Peyer's patch (tissue), 4 donors: ENCODE results near the gene DHX8. TPM values are rescaled to one million over a fixed set of nuclear protein-coding genes. Genes with fewer than 3 reads are reported as not detected.
A peak's percentile ranks its signal among the peaks of the same experiment; 100 is the strongest.

Experiments
- DNase-seq, 3 donors: peaks; one replicate each; pipeline ENCODE4 v3.0.0-alpha.2; 2017 to 2019
- H3K27ac ChIP-seq, 4 donors: fragments of 200-600 bp; sonication (generic); one replicate each; pipeline ENCODE4 v1.5.1; 2016 to 2019
- H3K27me3 ChIP-seq, 2 donors: fragments of 200-600 bp; sonication (generic); one replicate each; pipeline ENCODE4 v1.5.1; 2019
- H3K36me3 ChIP-seq, 3 donors: fragments of 200-600 bp; sonication (generic); one replicate each; pipeline ENCODE4 v1.5.1; 2016 to 2019
- H3K4me1 ChIP-seq, 4 donors: fragments of 200-600 bp; sonication (generic); one replicate each; pipeline ENCODE4 v1.5.1; 2016 to 2019
- H3K4me3 ChIP-seq, 4 donors: fragments of 200-600 bp; sonication (generic); 1 replicate in 3 of 4; 2 replicates in 1 of 4; pipeline ENCODE4 v1.5.1; 2016 to 2019; ENCODE audit warnings: mild to moderate bottlenecking in 1 of 4
- H3K9me3 ChIP-seq, 4 donors: fragments of 200-600 bp; sonication (generic); one replicate each; pipeline ENCODE4 v1.5.1; 2016 to 2019; ENCODE audit warnings: mild to moderate bottlenecking in 1 of 4
- POLR2A ChIP-seq, 2 donors: fragments of 450-650 bp; IDR thresholded peaks; one replicate each; pipeline ENCODE4 v1.5.1; 2017; ENCODE audit warnings: antibody characterized with exemption in 2 of 2, mild to moderate bottlenecking in 2 of 2, moderate library complexity in 2 of 2
- total RNA-seq, 4 donors: library from RNA; depleted of rRNA; stranded (reverse); fragments of >200 nt; gene quantifications; one replicate each; pipeline ENCODE4 v1.1.0, GENCODE V29; 2016
- TF ChIP-seq, protein P1 (sequence below), 6 experiments: fragments of 450-650 bp in 4 of 6; fragments of 200-600 bp in 2 of 6; sonication (generic) in 1 of 6; IDR thresholded peaks; one replicate each; pipeline ENCODE4 v1.5.1; 2017 to 2019; ENCODE audit warnings: antibody characterized with exemption in 6 of 6, mild to moderate bottlenecking in 3 of 6, moderate library complexity in 1 of 6

The DHX8 gene
- total RNA-seq, 4 donors from 2014 or later = 48.9 to 60.4 (median 54.0) TPM

DNA sequence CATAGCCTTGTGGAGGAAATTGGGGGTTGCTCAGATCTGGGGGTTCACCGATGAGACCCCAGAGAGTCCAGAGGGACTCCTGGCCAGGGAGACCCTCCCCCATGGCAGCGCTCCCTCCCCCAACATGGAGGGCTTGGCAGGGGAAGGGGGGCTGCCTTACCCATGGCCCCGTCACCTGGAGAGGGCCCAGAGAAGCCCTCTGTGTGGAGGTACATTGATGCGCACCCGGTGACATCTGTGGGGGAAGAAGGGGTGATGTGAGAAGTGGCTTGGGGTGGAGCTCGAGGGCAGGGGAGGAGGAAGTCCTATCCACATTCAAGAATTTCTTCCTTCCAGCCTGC, 46.1 kb downstream of the DHX8 start:
- peak overlapping the region in 1 of 4 donors; percentile 32 for H3K27ac ChIP-seq
- no peak overlapping the region for H3K4me3 ChIP-seq
- no peak for TF ChIP-seq POLR2A (IDR thresholded peaks at IDR 0.05)
- TF ChIP-seq, protein P1, sequence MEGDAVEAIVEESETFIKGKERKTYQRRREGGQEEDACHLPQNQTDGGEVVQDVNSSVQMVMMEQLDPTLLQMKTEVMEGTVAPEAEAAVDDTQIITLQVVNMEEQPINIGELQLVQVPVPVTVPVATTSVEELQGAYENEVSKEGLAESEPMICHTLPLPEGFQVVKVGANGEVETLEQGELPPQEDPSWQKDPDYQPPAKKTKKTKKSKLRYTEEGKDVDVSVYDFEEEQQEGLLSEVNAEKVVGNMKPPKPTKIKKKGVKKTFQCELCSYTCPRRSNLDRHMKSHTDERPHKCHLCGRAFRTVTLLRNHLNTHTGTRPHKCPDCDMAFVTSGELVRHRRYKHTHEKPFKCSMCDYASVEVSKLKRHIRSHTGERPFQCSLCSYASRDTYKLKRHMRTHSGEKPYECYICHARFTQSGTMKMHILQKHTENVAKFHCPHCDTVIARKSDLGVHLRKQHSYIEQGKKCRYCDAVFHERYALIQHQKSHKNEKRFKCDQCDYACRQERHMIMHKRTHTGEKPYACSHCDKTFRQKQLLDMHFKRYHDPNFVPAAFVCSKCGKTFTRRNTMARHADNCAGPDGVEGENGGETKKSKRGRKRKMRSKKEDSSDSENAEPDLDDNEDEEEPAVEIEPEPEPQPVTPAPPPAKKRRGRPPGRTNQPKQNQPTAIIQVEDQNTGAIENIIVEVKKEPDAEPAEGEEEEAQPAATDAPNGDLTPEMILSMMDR (IDR thresholded peaks at IDR 0.05) = no peak
- peaks cover 0 to 31% (median 0%) of the 10 kb centered on the region in 3 donors for H3K36me3 ChIP-seq
- DNase-seq = no peak
- peaks cover 0 to 21% (median 0%) of the 10 kb centered on the region in 4 donors for H3K4me1 ChIP-seq
- H3K27me3 ChIP-seq = no peaks in the 10 kb centered on the region
- no peaks in the 10 kb centered on the region for H3K9me3 ChIP-seq

DNA sequence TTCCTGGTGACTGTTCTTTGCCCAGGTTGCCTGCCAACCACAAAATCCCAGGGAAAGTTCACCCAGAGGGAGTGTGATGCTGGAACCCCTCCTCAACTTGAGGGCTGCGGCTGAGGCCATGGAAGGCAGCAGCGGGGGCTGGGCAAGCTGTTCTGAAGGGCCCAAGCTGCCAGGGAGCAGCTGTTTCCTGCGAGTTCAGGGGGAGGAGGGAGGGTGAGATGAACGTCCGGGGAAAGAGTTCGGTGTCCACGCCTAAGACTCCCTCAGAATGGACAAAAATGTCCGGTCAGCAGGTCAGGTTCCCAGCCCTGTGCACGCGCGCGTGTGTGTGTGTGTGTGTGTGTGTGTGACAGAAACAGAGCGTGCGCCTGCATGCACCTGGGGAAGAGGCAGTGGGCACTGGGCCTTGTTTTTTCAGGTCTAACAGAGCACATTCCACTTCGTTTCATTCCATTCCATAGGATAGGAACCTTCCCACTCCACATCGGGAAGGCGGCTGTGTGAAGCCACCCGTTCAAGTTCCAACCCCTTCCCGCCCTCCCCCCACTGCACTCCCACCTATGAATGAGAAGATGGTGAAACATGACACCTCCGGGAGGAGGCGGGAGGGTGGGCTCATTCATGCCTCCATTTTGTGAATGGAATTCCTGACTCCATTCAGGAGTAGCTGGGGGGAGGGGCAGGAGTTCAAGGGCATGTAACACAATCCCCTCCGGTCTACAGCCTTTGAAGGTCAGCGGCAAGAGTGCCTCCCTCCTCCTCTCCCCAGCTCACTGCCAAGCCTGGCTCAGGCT, 46.7 kb downstream of the DHX8 start:
- DNase-seq = peak in 1 of 3 donors; percentile 56
- Histone ChIP-seq H3K27ac (peak overlapping the region in 2 of 4 donors; percentile 10 to 32), H3K4me3 (no peak overlapping the region), H3K9me3 (no peaks in the 10 kb centered on the region), H3K27me3 (no peaks in the 10 kb centered on the region), H3K4me1 (peaks cover 0 to 21% (median 0%) of the 10 kb centered on the region in 4 donors), H3K36me3 (peaks cover 0 to 25% (median 0%) of the 10 kb centered on the region in 3 donors)
- TF ChIP-seq, protein P1 (IDR thresholded peaks at IDR 0.05) = no peak
- no peak for TF ChIP-seq POLR2A (IDR thresholded peaks at IDR 0.05)

DNA sequence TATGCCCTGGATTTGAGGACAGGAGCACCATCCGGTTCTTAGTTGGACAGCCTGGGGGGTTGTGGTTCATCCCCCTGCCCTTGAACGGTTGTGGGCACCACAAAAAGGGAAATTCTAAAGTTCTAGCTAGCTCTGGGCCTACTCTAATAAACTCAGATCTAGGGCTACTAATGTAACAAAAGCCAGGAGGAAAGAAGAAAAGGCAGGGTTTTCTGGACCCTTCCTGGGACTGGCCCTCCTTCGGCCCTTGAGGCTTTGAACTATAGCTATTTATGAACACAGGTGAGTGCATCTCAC, 47.3 kb downstream of the DHX8 start:
- TF ChIP-seq POLR2A (IDR thresholded peaks at IDR 0.05) = no peak
- TF ChIP-seq, protein P1 (IDR thresholded peaks at IDR 0.05) = no peak
- peak overlapping the region in 1 of 4 donors; percentile 10 for H3K27ac ChIP-seq

DNA sequence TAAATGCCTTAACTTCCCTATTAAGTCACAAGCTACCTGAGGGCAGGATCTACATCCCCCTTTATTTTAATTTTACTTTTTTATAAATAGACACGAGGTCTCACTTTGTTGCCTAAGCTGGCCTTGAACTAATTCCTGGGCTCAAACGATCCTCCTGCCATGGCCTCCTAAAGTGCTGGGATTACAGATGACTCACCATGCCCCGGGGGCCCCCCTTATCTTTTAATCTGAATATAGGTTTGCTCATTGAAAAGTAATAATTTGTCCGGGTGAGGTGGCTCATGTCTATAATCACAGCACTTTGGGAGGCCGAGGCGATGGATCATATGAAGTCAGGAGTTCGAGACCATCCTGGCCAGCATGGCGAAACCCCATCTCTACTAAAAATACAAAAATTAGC, 48.2 kb downstream of the DHX8 start:
- H3K4me1 ChIP-seq = peaks cover 0 to 21% (median 0%) of the 10 kb centered on the region in 4 donors
- TF ChIP-seq POLR2A (IDR thresholded peaks at IDR 0.05) = no peak
- TF ChIP-seq, protein P1 (IDR thresholded peaks at IDR 0.05) = no peak
- H3K36me3 ChIP-seq = peaks cover 0 to 11% (median 0%) of the 10 kb centered on the region in 3 donors
- no peak for DNase-seq
- no peaks in the 10 kb centered on the region for H3K9me3 ChIP-seq
- H3K27me3 ChIP-seq = no peaks in the 10 kb centered on the region
- H3K27ac ChIP-seq = no peak overlapping the region
- H3K4me3 ChIP-seq = no peak overlapping the region

More for the DNA sequence above, 47.3 kb downstream of the DHX8 start:
- Histone ChIP-seq H3K27me3 (no peaks in the 10 kb centered on the region), H3K9me3 (no peaks in the 10 kb centered on the region), H3K4me3 (no peak overlapping the region), H3K4me1 (peaks cover 0 to 21% (median 0%) of the 10 kb centered on the region in 4 donors), H3K36me3 (peaks cover 0 to 20% (median 0%) of the 10 kb centered on the region in 3 donors)
- no peak for DNase-seq

DNA sequence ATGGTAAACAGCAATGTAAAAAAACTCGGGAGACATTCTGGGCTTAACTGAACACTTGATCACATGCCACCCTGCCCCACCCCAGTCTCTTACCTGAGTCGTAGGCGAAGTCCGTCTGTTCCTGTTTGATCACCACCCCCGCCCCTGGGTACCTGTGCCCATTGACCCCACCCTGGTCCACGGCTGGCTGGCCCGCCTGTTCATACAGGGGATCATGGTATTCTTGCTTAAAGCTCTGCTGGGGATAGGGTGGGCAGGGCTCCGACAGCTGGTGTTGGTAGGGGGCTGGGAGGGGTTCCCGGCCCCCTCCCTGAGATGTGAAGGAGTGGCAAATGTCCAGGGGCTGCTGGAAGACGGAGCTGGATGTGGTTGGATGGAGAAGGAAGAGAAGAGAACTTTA, 48.8 kb downstream of the DHX8 start:
- no peaks in the 10 kb centered on the region for H3K9me3 ChIP-seq
- no peaks in the 10 kb centered on the region for H3K27me3 ChIP-seq
- no peak overlapping the region for H3K27ac ChIP-seq
- peaks cover 0 to 21% (median 0%) of the 10 kb centered on the region in 4 donors for H3K4me1 ChIP-seq
- peaks cover 0 to 5% (median 0%) of the 10 kb centered on the region in 3 donors for H3K36me3 ChIP-seq
- DNase-seq = peak in 2 of 3 donors; percentile 79 to 83
- no peak for TF ChIP-seq POLR2A (IDR thresholded peaks at IDR 0.05)
- TF ChIP-seq, protein P1 (IDR thresholded peaks at IDR 0.05) = no peak
- no peak overlapping the region for H3K4me3 ChIP-seq
